ENCODE results near the gene LRRC43. TPM values are rescaled to one million over a fixed set of nuclear protein-coding genes. Genes with fewer than 3 reads are reported as not detected.

The LRRC43 gene
- total and polyA plus RNA-seq, 2 experiments from 2014 or later, result 0.45 TPM; not detected in 1

GRCh38 chr12:122205053-122205925 lies 22.4 kb downstream of the LRRC43 start:
- peaks cover 47% of the 10 kb centered on the region for H3K27me3 ChIP-seq (ENCODE audit: insufficient read depth)
- peak overlapping the region; percentile 67 for H3K4me3 ChIP-seq
- H3K27ac Mint-ChIP-seq, result no peak overlapping the region
- H3K36me3 Mint-ChIP-seq (ENCODE audit: low read depth), result peaks cover 26% of the 10 kb centered on the region
- no peak for ATAC-seq
- H3K79me2 ChIP-seq (replicated peaks; ENCODE audit: insufficient read depth), result no peaks in the 10 kb centered on the region
- peak overlapping the region; percentile 88; the same call in 1 of the 2 replicates for H3K4me2 ChIP-seq
- peaks cover 26% of the 10 kb centered on the region for H3K36me3 ChIP-seq (ENCODE audit: insufficient read depth)
- H3K27ac ChIP-seq (ENCODE audit: low read depth), result no peak overlapping the region
- peaks cover 24% of the 10 kb centered on the region for H3K4me1 Mint-ChIP-seq
- H2AFZ ChIP-seq, result no peak overlapping the region
- no peaks in the 10 kb centered on the region for H3K9me2 ChIP-seq (ENCODE audit: insufficient read depth)
- H3K4me3 Mint-ChIP-seq, result peak overlapping the region; percentile 65
- no peaks in the 10 kb centered on the region for H3K9me3 Mint-ChIP-seq
- peaks cover 11% of the 10 kb centered on the region; the same call in 1 of the 2 replicates for H3K4me1 ChIP-seq (ENCODE audit: insufficient read depth)
- no peak for DNase-seq (ENCODE audit: low spot score)
- peaks cover 20% of the 10 kb centered on the region for H3F3A ChIP-seq (replicated peaks; ENCODE audit: low read depth)
- H4K20me1 ChIP-seq (replicated peaks; ENCODE audit: insufficient read depth), result peaks cover 29% of the 10 kb centered on the region
- TF ChIP-seq STAT1 (IDR thresholded peaks at IDR 0.05; ENCODE audit: unreplicated experiment) (no peak), REST (IDR thresholded peaks at IDR 0.05; ENCODE audit: unreplicated experiment) (no peak), EZH2phosphoT487 (IDR thresholded peaks at IDR 0.05; ENCODE audit: unreplicated experiment) (no peak), CTCF (conservative IDR thresholded peaks at IDR 0.05; ENCODE audit: low read depth in 2 of 2) (no peak), NANOG (IDR thresholded peaks at IDR 0.05; ENCODE audit: borderline replicate concordance) (no peak)
- peaks cover 43% of the 10 kb centered on the region for H3K27me3 Mint-ChIP-seq (ENCODE audit: insufficient read depth, low read depth, poor library complexity)

GRCh38 chr12:122206111-122206881 lies 23.4 kb downstream of the LRRC43 start:
- Histone ChIP-seq H3K79me2 (replicated peaks; ENCODE audit: insufficient read depth) (no peaks in the 10 kb centered on the region), H3K27me3 (ENCODE audit: insufficient read depth) (peaks cover 47% of the 10 kb centered on the region), H3K36me3 (ENCODE audit: insufficient read depth) (peaks cover 29% of the 10 kb centered on the region), H3K27ac (ENCODE audit: low read depth) (no peak overlapping the region), H3K4me2 (0 out of 2 replicates have a peak overlapping the region, but pooled peaks have one; percentile 26), H3K4me3 (no peak overlapping the region), H3K9me2 (ENCODE audit: insufficient read depth) (no peaks in the 10 kb centered on the region), H3F3A (replicated peaks; ENCODE audit: low read depth) (peaks cover 20% of the 10 kb centered on the region), H4K20me1 (replicated peaks; ENCODE audit: insufficient read depth) (peaks cover 29% of the 10 kb centered on the region), H3K4me1 (ENCODE audit: insufficient read depth) (peaks cover 11% of the 10 kb centered on the region; the same call in 1 of the 2 replicates), H2AFZ (no peak overlapping the region)
- Mint-ChIP-seq H3K4me1 (peaks cover 24% of the 10 kb centered on the region), H3K27ac (no peak overlapping the region), H3K27me3 (ENCODE audit: insufficient read depth, low read depth, poor library complexity) (peaks cover 43% of the 10 kb centered on the region), H3K9me3 (no peaks in the 10 kb centered on the region), H3K4me3 (no peak overlapping the region), H3K36me3 (ENCODE audit: low read depth) (peaks cover 30% of the 10 kb centered on the region)
- DNase-seq (ENCODE audit: low spot score) (no peak), ATAC-seq (peak; percentile 1; the same call in 1 of the 3 replicates)
- TF ChIP-seq POLR2AphosphoS5 (IDR thresholded peaks at IDR 0.05; ENCODE audit: low read depth), result peak; percentile 9; the same call in 1 of the 2 replicates
- TF ChIP-seq ZNF462 (CRISPR knock-in tag; IDR thresholded peaks at IDR 0.05), result no peak

Measured in GM23338 (cell line).